K562 (cell line): ENCODE measurements around the gene TBC1D9. TPM values are rescaled to one million over a fixed set of nuclear protein-coding genes. Genes with fewer than 3 reads are reported as not detected.

Experiments used
- ATAC-seq: fragments of 200-7000 bp; cut with Tn5 transposase; 3 replicates; pipeline ENCODE4 v1.9.1; 2020; ENCODE audit warnings: moderate library complexity
- BruUV-seq: library from RNA; stranded (reverse); fragments of 400-500 nt; replicated peaks from 2 replicates; lab custom pipeline; 2021; lab: Mats Ljungman, UMichigan
- CTCF ChIA-PET: fragments of 300-600 bp; formaldehyde crosslinking; extraction: SDS; loops from one replicate; lab custom pipeline; 2021; ENCODE audit warnings: low intra/inter-chr PET ratio; lab: Yijun Ruan, JAX
- POLR2A ChIA-PET: fragments of 300-600, 350-650 bp; sonication (Branson Sonifier 250); formaldehyde crosslinking; extraction: SDS; loops from one replicate; lab custom pipeline; 2021; ENCODE audit warnings: antibody characterized with exemption, inconsistent platforms; lab: Yijun Ruan, JAX
- DNase-seq, 4 experiments: peaks; one replicate each; pipeline versions ENCODE4 v3.0.0 to v3.0.0-alpha.2; 2011 to 2018; ENCODE audit warnings: low spot score in 3 of 4, mixed read lengths in 3 of 4; ENCODE audit errors: extremely low read depth in 1 of 4
- FAIRE-seq: peaks from 2 replicates; lab custom pipeline; 2011; peaks lifted over from hg19 to GRCh38; lab: Jason Lieb, UNC
- H2AFZ ChIP-seq: 2 replicates; pipeline ENCODE4 v1.6.0; 2011; ENCODE audit warnings: low read depth, low read length, control low read depth, inconsistent platforms
- H3K27ac ChIP-seq: fragments of 200-600 bp; 3 replicates; pipeline ENCODE4 v1.8.0; 2011; ENCODE audit warnings: low read depth, mild to moderate bottlenecking, control low read depth, inconsistent platforms, low read length, moderate library complexity, mixed read lengths; ENCODE audit errors: extremely low read depth
- H3K27me3 ChIP-seq, 2 experiments: fragments of 300-600 bp in 1 of 2; 2 replicates in 1 of 2; 3 replicates in 1 of 2; pipeline versions ENCODE4 v1.6.0 to v1.8.0; 2011; ENCODE audit warnings: inconsistent platforms in 2 of 2, low read length in 2 of 2, mild to moderate bottlenecking in 1 of 2, mixed read lengths in 1 of 2, moderate library complexity in 1 of 2; ENCODE audit not compliant: control insufficient read depth in 2 of 2, insufficient read depth in 2 of 2
- H3K36me3 ChIP-seq: fragments of 300-600 bp; 3 replicates; pipeline ENCODE4 v1.8.0; 2011; ENCODE audit warnings: mild to moderate bottlenecking, low read length, inconsistent platforms; ENCODE audit not compliant: control insufficient read depth, insufficient read depth
- H3K4me1 ChIP-seq, 2 experiments: fragments of 200-600 bp in 1 of 2; replicated peaks in 1 of 2; 2 replicates in 1 of 2; 3 replicates in 1 of 2; pipeline versions ENCODE4 v1.5.1 to v1.8.0; 2011; ENCODE audit warnings: inconsistent platforms in 2 of 2, low read length in 2 of 2, mild to moderate bottlenecking in 1 of 2, mixed read lengths in 1 of 2, moderate library complexity in 1 of 2; ENCODE audit not compliant: control insufficient read depth in 2 of 2, insufficient read depth in 2 of 2
- H3K4me2 ChIP-seq: 2 replicates; pipeline ENCODE4 v1.6.1; 2011; ENCODE audit warnings: low read length, control low read depth, inconsistent platforms, mixed read lengths; ENCODE audit not compliant: insufficient read depth
- H3K4me3 ChIP-seq: fragments of 200-600 bp; sonication (generic), shearing (Covaris generic); 2 replicates; pipeline ENCODE4 v1.5.1; 2016; ENCODE audit warnings: control low read depth, inconsistent platforms
- H3K79me2 ChIP-seq: fragments of 200-600 bp; 3 replicates; pipeline ENCODE4 v1.8.0; 2011; ENCODE audit warnings: low read length, inconsistent platforms; ENCODE audit not compliant: control insufficient read depth, insufficient read depth
- H3K9ac ChIP-seq, 2 experiments: 2 replicates each; pipeline versions ENCODE4 v1.6.0 to v1.6.1; 2011; ENCODE audit warnings: low read depth in 2 of 2, low read length in 2 of 2, control low read depth in 1 of 2, inconsistent platforms in 1 of 2, mild to moderate bottlenecking in 1 of 2, mixed read lengths in 1 of 2; ENCODE audit not compliant: insufficient read depth in 1 of 2
- H3K9me1 ChIP-seq: one replicate; pipeline ENCODE4 v1.6.0; 2011; ENCODE audit warnings: inconsistent platforms, mild to moderate bottlenecking, low read length, moderate library complexity; ENCODE audit not compliant: control insufficient read depth, insufficient read depth
- H3K9me3 ChIP-seq: replicated peaks from 2 replicates; pipeline ENCODE4 v1.5.1; 2011; ENCODE audit warnings: low read depth, low read length, inconsistent platforms; ENCODE audit not compliant: control insufficient read depth, insufficient read depth
- H4K20me1 ChIP-seq: replicated peaks from 2 replicates; pipeline ENCODE4 v1.6.1; 2011; ENCODE audit warnings: low read length, inconsistent platforms, mixed read lengths; ENCODE audit not compliant: control insufficient read depth, insufficient read depth
- AFF4 ChIP-seq: sonication (generic); formaldehyde crosslinking; IDR thresholded peaks from 2 replicates; pipeline ENCODE4 v1.8.0; 2023; ENCODE audit warnings: mild to moderate bottlenecking, missing genetic modification reagents
- ELF2 ChIP-seq: fragments of 250-450 bp; sonication (Bioruptor Pico); IDR thresholded peaks from 2 replicates; pipeline ENCODE4 v1.5.0; 2021; ENCODE audit warnings: mild to moderate bottlenecking
- ELK1 ChIP-seq: sonication (generic); formaldehyde crosslinking; IDR thresholded peaks from 2 replicates; pipeline ENCODE4 v1.8.1; 2022; ENCODE audit warnings: missing genetic modification reagents
- FOS ChIP-seq: IDR thresholded peaks from 3 replicates; pipeline ENCODE4 v1.6.1; 2011; ENCODE audit not compliant: insufficient read length; ENCODE audit errors: extremely low read depth
- L3MBTL2 ChIP-seq: fragments of 450-650 bp; IDR thresholded peaks from 2 replicates; pipeline ENCODE4 v1.6.1; 2016; ENCODE audit warnings: mild to moderate bottlenecking, moderate library complexity
- SMAD1 ChIP-seq: fragments of 150-350 bp; IDR thresholded peaks from 2 replicates; pipeline ENCODE4 v1.6.1; 2014; ENCODE audit warnings: low read length, low read depth; ENCODE audit not compliant: partially characterized antibody
- ZNF133 ChIP-seq: fragments of 250-450 bp; sonication (Bioruptor Pico); IDR thresholded peaks from 2 replicates; pipeline ENCODE4 v1.4.0; 2020; ENCODE audit warnings: mild to moderate bottlenecking
- ZNF407 ChIP-seq: fragments of 450-650 bp; IDR thresholded peaks from 2 replicates; pipeline ENCODE4 v1.6.1; 2016; ENCODE audit warnings: low read depth
- ZNF830 ChIP-seq: fragments of 250-450 bp; sonication (Bioruptor Pico); IDR thresholded peaks from 2 replicates; pipeline ENCODE4 v1.5.0; 2021; ENCODE audit warnings: mild to moderate bottlenecking
- WGBS: fragments of 100-300 bp; shearing (Covaris generic); methylation state at CpG from one replicate; pipeline ENCODE4 v1.1.6; 2016; ENCODE audit warnings: low coverage, mixed read lengths; ENCODE audit not compliant: insufficient coverage; ENCODE audit errors: missing lambda C conversion rate; 5-methylcytosine and 5-hydroxymethylcytosine counted together
- in situ Hi-C: fragments of 300-500 bp; cut with MboI; formaldehyde crosslinking; loops from 4 replicates; pipeline ENCODE4 v1.15.0; 2018; ENCODE audit warnings: inconsistent platforms, mixed read lengths
- intact Hi-C: fragments of 100-400 bp; cut with micrococcal nuclease; formaldehyde crosslinking; loops from 2 replicates; pipeline ENCODE4 v1.14.2; 2022
- polyA plus RNA-seq, 8 experiments: library from polyadenylated mRNA; depleted of rRNA in 4 of 8; stranded (reverse) in 5 of 8; unstranded in 3 of 8; fragments of >200 nt; fragmentation: Nextera tagmentation in 2 of 8; fragmentation: Illumina TruSeq in 1 of 8; extraction: Ambion mirVana in 2 of 8; extraction: Trizol in 1 of 8; gene quantifications; 2 replicates each; pipeline versions ENCODE4 v1.2.1 to v1.2.3, GENCODE V29; 2011 to 2014; ENCODE audit warnings: inconsistent platforms in 1 of 8, missing spikeins in 1 of 8
- total RNA-seq, 7 experiments: library from RNA; depleted of rRNA in 6 of 7; stranded (reverse); fragments of >200 nt in 6 of 7; fragmentation: Illumina TruSeq in 2 of 7; extraction: Trizol in 2 of 7; gene quantifications; 2 replicates each; pipeline versions ENCODE4 v1.2.1 to v1.2.3, GENCODE V29; 2011 to 2021; ENCODE audit warnings: low replicate concordance in 1 of 7

The TBC1D9 gene
- total and polyA plus RNA-seq, 9 of the 15 experiments (the other 6 are each of a cell fraction or from before 2014, with no cell fraction given) = 0.13 TPM; not detected in 8

GRCh38 chr4:140611854-140612253 lies 144.3 kb downstream of the TBC1D9 start:
- WGBS = 0% methylated on average over 3 of the region's 3 CpGs
- H3K4me3 ChIP-seq = no peak overlapping the region
- no peaks in the 10 kb centered on the region for H3K9me3 ChIP-seq
- H3K9ac ChIP-seq = no peak overlapping the region
- H3K9me1 ChIP-seq = no peaks in the 10 kb centered on the region
- in situ Hi-C loops = no loop called here
- no peaks in the 10 kb centered on the region for H3K79me2 ChIP-seq
- ChIA-PET POLR2A (no interaction called here), CTCF (interaction anchor here (0.6 kb wide), 1 partner anchor 534 kb away, joined by 3 read pairs; no protein-coding TSS in a partner anchor)
- intact Hi-C loops = loop anchor here (5.0 kb wide), 1 partner anchor 90 kb away; the partner anchor contains the start of gene ELMOD2
- no peak overlapping the region for H3K4me2 ChIP-seq
- FAIRE-seq = no peak
- H4K20me1 ChIP-seq = no peaks in the 10 kb centered on the region
- no peak for TF ChIP-seq L3MBTL2
- TF ChIP-seq ZNF133 (CRISPR knock-in tag) = no peak
- no peak for TF ChIP-seq AFF4 (CRISPR knock-in tag)
- TF ChIP-seq ZNF830 (CRISPR knock-in tag) = no peak
- no peak for TF ChIP-seq FOS
- no peak for TF ChIP-seq ELF2 (CRISPR knock-in tag)
- TF ChIP-seq ZNF407 = no peak
- TF ChIP-seq SMAD1 = no peak
- no peak for TF ChIP-seq ELK1 (CRISPR knock-in tag)
- TF ChIP-seq, all 486 proteins: peak for 0
- Histone ChIP-seq H2AFZ (no peak overlapping the region), H3K36me3 (no peaks in the 10 kb centered on the region), H3K27ac (no peak overlapping the region), H3K27me3 (peaks cover 0 to 4% of the 10 kb centered on the region in 2 experiments; a peak in 3 of 5 replicates), H3K4me1 (no peaks in the 10 kb centered on the region)
- no TSS peak for BruUV-seq
- no peak for ATAC-seq
- DNase-seq = no peak
